GM18520 (cell line): ENCODE measurements around the gene ASF1B.
A peak's percentile ranks its signal among the peaks of the same experiment; 100 is the strongest.
"Not testable (repeated sequence)": the region's sequence is repeated elsewhere in the genome, so short reads cannot be mapped to it uniquely, and the experiment has no call there.

Experiments used
- ATAC-seq: cut with Tn5 transposase; IDR thresholded peaks from one replicate; pipeline ENCODE4 v1.9.1; 2021; ENCODE audit not compliant: unreplicated experiment

Gene ASF1B

GRCh38 chr19:14136509-14137281 lies at the start of gene ASF1B:
Gene ASF1B (minus strand): TSS chr19:14136589. CDS start chr19:14136456, 133 bp downstream.
- peak; percentile 74 for ATAC-seq

GRCh38 chr19:14185691-14186090 lies 49.3 kb upstream of the ASF1B start:
- not testable (repeated sequence) for ATAC-seq

GRCh38 chr19:14185158-14185557 lies 48.8 kb upstream of the ASF1B start:
- ATAC-seq: no peak

GRCh38 chr19:14183741-14184350 lies 47.5 kb upstream of the ASF1B start:
- no peak for ATAC-seq

GRCh38 chr19:14182476-14182875 lies 46.1 kb upstream of the ASF1B start:
- ATAC-seq: no peak

- no peak for ATAC-seq
These were observed 45.5 kb upstream of the ASF1B start for GRCh38 chr19:14181906-14182305.

- not testable (repeated sequence) for ATAC-seq
These were observed 44.8 kb upstream of the ASF1B start for GRCh38 chr19:14181199-14181598.

GRCh38 chr19:14177496-14178074 lies 41.2 kb upstream of the ASF1B start:
- ATAC-seq: no peak

GRCh38 chr19:14175351-14175792 lies 39.0 kb upstream of the ASF1B start:
- no peak for ATAC-seq

GRCh38 chr19:14174883-14175282 lies 38.5 kb upstream of the ASF1B start:
- no peak for ATAC-seq

GRCh38 chr19:14168993-14169392 lies 32.6 kb upstream of the ASF1B start:
- no peak for ATAC-seq

- ATAC-seq: no peak
These were observed 32.0 kb upstream of the ASF1B start for GRCh38 chr19:14168259-14168972.

- no peak for ATAC-seq
These were observed 31.3 kb upstream of the ASF1B start for GRCh38 chr19:14167576-14168138.

GRCh38 chr19:14166999-14167575 lies 30.7 kb upstream of the ASF1B start:
- no peak for ATAC-seq

- ATAC-seq: no peak
These were observed 29.8 kb upstream of the ASF1B start for GRCh38 chr19:14165990-14166830.

GRCh38 chr19:14164724-14165493 lies 28.5 kb upstream of the ASF1B start:
- ATAC-seq: no peak

GRCh38 chr19:14164082-14164481 lies 27.7 kb upstream of the ASF1B start:
- no peak for ATAC-seq

GRCh38 chr19:14162871-14163297 lies 26.5 kb upstream of the ASF1B start:
- ATAC-seq: no peak

GRCh38 chr19:14161305-14161704 lies 24.9 kb upstream of the ASF1B start:
- ATAC-seq: no peak
